ENCODE measurements around the gene LIPK.

Gene LIPK

GRCh38 chr10:88787463-88787862 lies 81.4 kb downstream of the LIPK start:
- no peak for DNase-seq

- DNase-seq = no peak
Measured at GRCh38 chr10:88788924-88789323, 82.9 kb downstream of the LIPK start.

- DNase-seq = peak in 1 of 2 experiments; percentile 0
Measured at GRCh38 chr10:88791924-88792323, 85.9 kb downstream of the LIPK start.

GRCh38 chr10:88792661-88793060 lies 86.6 kb downstream of the LIPK start:
- DNase-seq = no peak

- no peak for DNase-seq
Measured at GRCh38 chr10:88793712-88794299, 87.8 kb downstream of the LIPK start.

GRCh38 chr10:88794731-88795130 lies 88.7 kb downstream of the LIPK start:
- no peak for DNase-seq

GRCh38 chr10:88800152-88801125 lies 94.4 kb downstream of the LIPK start:
- DNase-seq = no peak
